Measurements from ENCODE around the gene ITCH.
"Not testable (repeated sequence)": the region's sequence is repeated elsewhere in the genome, so short reads cannot be mapped to it uniquely, and the experiment has no call there.

The ITCH gene

DNA sequence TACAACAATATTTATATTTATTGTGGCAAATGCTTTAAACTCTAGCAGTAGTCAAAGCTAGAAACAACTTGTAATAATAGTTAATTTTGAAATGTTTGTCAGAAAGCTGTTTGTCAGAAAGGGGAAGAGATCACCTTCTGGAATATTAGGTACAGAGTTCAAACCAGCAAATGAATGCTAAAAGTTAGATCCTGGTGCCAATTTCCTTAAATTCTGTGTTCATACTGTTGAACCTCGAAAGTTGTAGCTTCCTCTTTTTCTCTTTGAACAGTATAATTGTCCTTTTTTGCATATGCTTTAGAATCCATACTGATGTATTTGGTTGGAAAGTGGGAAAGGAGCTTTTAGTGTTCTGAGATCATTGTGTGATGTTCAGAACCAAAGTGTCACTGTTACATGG lies 22.4 kb downstream of the ITCH start:
- no peak for DNase-seq

GRCh38 chr20:34388000-34388399 lies 24.9 kb downstream of the ITCH start:
- DNase-seq = no peak

DNA sequence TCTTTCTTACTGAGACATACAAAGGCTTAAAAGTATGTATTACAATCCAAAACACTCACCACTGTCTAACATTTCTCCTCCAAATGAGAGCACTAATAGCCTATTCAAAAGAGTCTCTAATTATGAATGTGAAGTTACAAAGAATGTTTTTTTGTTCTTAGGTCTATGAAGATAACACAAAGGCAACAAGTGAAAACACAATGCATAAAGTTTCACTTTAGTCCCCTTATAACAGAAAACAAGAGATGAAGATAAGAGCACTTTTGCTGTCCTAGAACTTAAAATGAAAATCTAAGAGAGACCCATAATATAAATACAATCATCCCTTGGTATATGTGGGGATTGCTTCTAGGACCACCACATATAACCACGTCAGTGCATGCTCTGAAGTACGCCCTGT lies 25.6 kb downstream of the ITCH start:
- DNase-seq = no peak

- DNase-seq = no peak
These were observed 26.3 kb downstream of the ITCH start for GRCh38 chr20:34389206-34389953.

DNA sequence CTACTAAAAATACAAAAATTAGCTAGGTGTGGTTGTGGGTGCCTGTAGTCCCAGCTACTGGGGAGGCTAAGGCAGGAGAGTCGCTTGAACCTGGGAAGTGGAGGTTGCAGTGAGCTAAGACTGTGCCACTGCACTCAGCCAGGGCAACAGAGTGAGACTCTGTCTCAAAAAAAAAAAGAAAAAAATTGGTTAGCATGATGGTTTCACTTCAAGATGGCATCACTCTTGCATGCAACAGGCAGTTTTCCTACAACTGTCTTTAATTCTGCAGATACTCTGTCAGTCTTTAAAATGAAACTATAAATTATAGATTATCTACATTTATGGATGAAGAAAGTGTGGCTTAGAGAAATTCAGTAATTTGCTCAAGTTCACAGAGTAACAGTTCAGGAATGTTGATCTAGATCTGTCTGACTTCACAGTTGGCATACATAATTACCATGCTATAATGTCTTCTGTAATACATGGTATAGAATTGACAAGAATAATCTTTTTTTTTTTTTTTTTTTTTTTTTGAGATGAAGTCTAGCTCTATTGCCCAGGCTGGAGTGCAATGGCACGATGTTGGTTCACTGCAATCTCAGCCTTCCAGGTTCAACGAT lies 27.0 kb downstream of the ITCH start:
- DNase-seq = no peak

GRCh38 chr20:34396408-34396807 lies 33.3 kb downstream of the ITCH start:
- DNase-seq = no peak

- no peak for DNase-seq
These were observed 34.0 kb downstream of the ITCH start for GRCh38 chr20:34397096-34397495.

GRCh38 chr20:34400776-34401175 lies 37.7 kb downstream of the ITCH start:
- DNase-seq = not testable (repeated sequence)

GRCh38 chr20:34401741-34402455 lies 38.8 kb downstream of the ITCH start:
- no peak for DNase-seq

DNA sequence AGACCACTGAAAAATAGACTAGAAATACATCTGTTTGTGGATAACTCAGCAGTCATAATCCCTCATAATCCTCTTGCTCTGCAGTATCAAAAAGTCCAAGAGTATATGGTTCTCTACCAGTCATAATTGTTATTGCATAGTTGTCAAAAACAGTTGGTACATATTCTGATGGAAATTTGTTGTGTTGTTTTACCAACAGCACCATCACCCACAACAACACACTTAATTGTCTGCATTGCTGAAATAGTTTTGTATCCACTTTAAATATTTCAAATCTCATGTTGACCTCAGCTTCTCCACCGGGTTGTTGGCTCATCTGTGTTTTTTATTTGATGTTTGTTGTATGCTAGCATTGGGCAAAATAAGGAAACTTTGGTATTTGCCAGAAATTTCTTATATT lies 39.4 kb downstream of the ITCH start:
- DNase-seq = no peak

GRCh38 chr20:34403063-34403827 lies 40.2 kb downstream of the ITCH start:
- DNase-seq = no peak

GRCh38 chr20:34403908-34404307 lies 40.8 kb downstream of the ITCH start:
- no peak for DNase-seq

DNA sequence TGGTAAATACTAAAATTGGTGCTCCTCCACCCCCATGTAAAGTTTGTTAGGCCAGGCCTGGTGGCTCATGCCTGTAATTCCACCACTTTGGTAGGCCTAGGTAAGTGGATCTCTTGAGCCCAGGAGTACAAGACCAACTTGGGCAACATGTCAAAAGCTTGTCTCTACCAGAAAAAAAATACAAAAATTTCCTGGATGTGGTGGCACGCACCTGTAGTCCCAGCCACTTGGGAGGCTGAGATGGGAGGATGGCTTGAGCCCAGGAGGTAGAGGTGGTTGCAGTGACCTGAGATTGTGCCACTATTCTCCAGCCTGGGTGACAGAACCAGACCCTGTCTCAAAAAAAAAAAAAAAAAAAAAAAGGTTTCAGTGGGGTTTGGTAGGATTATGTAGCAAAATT lies 41.7 kb downstream of the ITCH start:
- DNase-seq = no peak

- DNase-seq = not testable (repeated sequence)
These were observed 42.2 kb downstream of the ITCH start for GRCh38 chr20:34405247-34405651.

DNA sequence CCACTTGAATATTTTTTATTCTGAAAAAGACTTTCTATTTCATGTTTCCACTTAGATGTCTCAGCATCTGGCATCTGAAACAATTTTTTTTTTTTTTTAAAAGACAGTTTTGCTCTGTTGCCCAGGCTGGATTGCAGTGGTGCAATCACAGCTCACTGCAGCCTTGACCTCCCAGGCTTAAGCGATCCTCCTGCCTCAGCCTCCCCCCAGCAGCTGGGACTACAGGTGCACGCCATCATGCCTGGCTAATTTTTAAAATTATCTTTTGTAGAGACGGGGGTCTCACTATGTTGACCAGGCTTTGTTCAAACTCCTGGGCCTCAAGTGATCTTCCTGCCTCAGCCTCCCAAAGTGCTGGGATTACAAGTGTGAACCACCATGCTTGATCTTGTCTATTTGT lies 42.9 kb downstream of the ITCH start:
- not testable (repeated sequence) for DNase-seq

GRCh38 chr20:34407962-34408474 lies 44.9 kb downstream of the ITCH start:
- no peak for DNase-seq

- DNase-seq = no peak
These were observed 47.3 kb downstream of the ITCH start for GRCh38 chr20:34410336-34410735.

DNA sequence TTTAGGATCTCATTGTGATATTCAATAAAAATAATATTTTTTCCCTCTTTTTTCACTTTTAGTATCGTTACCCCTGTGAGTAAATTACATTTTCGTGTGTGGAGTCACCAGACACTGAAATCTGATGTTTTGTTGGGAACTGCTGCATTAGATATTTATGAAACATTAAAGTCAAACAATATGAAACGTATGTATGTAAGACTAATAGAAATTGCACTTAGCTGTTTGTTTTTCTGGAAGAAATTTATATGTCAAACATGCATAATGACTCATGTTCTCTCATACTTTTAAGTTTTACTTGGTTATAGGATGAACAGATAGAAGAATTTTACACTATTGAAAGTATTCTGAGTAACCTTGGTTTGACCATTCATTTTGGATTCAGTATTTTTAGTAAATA lies 49.4 kb downstream of the ITCH start:
- DNase-seq = no peak

GRCh38 chr20:34414525-34414924 lies 51.5 kb downstream of the ITCH start:
- not testable (repeated sequence) for DNase-seq

- no peak for DNase-seq
These were observed 52.0 kb downstream of the ITCH start for GRCh38 chr20:34415079-34415478.

- peak; percentile 1 for DNase-seq
These were observed 57.1 kb downstream of the ITCH start for GRCh38 chr20:34420146-34420545.

DNA sequence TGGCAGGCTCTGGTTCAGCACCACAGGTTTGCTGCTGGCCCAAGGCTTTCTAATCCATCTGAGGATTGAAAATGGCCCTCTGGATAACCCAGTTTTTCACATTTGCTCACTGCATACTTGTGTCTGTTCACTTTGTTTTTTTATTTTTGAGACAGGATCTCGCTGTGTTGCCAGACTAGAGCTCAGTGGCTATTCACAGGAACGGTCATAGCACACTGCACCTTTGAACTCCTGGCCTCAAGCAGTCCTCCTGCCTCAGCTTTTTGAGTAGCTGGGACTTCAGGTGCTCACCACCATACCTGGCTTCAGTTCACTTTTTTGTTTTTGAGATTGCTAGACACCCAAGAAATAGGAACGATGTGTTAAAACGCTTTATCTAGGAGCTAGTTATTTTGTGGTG lies 57.9 kb downstream of the ITCH start:
- DNase-seq = no peak

Measured in DMS153 (cell line).